ENCODE data around the gene MIAT.

The MIAT gene

DNA sequence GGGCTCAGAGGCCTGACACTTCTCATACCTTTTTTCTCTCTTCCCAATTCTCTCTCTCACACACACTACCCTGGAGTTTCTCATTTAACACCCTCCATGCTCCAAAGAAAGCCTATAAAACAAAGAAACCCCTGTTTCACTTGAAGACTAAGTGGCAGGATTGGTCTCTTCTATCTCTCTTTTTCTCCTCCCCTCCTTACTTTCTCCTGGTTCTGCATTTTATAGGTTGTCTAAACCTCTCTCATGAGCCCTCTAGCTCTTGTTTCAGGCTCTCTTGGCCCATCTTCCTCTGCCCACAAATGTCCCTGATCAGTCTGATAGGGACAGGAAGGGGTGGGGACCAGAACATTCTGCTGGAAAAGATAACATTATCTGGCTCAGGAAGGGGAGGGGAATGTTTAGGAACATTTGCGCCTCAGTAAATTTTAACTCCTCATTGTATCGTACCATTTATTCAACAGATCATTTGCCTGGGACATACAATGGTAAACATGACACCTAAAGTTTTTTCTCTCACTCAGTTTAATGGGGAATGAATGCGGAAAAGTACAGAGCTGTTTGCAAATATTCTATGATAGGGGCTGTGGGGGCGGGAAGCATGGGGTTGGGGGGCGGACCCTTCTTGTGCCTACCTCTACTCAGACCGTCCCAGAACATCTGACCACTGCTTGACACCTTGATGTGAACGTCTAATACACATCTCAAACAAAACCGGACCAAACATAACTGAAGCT, 24.8 kb upstream of the MIAT start:
- DNase-seq = no peak

DNA sequence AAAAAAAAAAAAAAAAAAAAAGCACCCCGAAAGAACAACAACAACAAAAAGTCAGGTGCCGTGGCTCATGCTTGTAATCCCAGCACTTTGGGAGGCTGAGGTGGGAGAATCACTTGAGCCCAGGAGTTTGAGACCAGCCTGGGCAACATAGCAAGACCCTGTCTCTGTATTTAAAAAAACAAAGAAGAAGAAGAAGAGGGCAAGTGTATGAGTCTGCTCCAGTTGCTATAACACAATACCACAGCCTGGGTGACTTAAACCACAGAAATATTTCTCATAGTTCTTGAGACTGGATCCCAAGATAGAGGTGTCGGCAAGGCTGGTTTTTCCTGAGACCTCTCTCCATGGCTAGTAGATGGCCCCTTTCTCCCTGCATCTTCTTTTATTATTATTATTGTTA, 23.2 kb upstream of the MIAT start:
- DNase-seq = no peak

DNA sequence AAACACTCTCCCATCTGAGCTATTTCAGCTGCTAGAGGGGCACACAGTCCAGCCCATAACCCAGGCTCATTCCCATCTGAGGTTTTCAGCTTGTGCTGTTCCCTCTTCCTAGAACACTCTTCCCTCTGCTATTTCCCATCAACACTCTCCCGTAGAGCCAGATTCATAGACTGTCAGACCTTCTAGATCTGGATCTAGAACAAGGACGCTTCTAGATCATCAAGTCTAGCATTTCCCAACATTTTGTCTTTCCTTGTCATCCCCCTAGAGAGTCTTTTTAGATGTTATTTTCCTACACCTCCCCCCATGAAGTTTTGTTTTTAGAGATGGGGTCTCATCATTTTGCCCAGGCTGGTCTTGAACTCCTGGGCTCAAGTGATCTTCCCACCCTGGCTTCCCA, 22.3 kb upstream of the MIAT start:
- DNase-seq = no peak

DNA sequence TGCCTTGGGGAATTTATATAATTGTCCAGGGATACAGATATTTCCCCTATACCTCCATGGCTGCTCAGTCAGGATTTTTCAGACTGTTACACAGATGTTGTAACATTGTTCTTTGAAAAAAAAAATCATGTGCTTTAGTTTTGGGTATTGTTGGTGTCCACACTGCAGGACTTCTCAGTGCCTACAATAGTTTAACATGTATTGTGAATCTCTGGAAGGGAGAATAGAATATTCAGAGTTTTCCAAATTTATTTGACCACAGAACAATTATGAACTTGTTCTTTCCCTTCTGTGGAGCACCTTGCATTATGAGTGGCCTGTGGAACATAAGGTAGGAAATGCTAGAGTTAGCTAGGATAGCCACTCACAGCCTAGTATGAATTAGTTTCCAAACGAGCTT, 21.1 kb upstream of the MIAT start:
- DNase-seq = no peak

DNA sequence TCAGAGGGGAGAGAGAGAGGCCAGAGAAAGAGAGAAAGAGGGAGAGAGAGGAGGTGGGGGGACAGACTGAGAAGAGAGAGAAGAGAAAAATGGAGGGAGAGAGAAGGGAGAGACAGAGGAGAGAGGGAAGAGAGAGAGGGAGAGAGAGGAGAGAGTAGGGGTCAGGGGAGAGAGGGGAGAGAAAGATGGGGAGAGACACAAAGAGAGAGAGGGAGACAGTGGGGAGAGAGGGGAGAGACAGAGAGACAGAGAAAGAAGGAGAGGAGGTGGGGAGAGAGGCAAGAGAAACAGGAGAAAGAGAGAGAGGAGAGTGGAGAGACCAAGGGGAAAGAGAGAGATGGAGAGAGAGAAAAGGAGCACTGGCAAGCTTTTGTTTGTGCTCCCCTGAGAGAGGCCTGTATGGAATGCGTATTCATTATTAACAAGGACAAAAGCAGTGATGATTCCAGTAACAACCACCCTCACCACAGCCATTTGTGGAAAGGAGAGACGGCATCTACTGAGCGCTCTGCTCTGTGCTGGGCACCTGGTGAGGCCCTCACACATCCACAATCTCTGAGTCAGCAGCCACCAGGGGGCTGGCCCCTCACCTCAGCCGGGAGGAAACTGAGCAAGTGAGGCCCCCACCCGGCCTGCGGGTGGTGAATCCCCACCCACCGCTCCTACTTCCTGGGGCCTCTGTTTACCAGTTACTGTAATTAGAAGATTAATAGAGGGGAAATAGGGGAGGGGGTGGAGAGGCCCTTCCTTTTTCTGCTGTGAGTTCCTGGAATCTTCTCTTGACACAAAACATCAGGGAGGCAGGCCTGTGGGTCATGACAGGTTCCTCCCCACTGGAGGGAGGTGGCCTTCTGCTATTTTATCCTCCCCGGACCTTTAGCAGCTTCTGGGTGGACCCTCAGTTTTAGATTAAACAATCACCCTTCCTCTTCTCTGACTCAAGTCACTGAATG, 14.6 kb upstream of the MIAT start:
- DNase-seq = peak; percentile 89

DNA sequence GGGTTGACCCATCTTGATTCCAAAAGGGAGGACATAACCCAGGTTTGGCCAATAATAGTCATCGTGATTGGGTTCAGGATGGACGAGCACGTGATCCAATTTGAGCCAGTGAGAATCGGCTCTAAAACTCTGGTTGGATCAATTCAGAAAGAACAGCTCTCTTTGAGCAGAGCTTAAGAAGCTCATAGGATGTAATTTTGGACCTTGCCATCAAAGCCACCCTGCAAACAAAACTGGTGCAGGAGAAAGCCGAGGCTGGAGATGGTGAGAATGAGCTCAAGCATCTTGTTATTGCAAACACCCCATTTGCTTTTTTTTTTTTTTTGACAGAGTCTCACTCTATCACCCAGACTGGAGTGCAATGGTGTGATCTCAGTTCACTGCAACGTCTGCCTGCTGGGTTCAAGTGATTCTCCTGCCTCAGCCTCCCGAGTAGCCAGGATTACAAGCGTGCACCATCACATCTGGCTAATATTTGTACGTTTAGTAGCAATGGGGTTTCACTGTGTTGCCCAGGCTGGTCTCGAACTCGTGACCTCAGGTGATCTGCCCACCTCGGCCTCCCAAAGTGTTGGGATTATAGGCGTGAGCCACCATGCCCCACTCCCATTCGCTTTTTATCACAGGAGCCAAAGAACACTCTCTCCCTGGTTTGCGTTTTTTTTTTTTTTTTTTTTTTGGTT, 13.8 kb upstream of the MIAT start:
- DNase-seq = no peak

DNA sequence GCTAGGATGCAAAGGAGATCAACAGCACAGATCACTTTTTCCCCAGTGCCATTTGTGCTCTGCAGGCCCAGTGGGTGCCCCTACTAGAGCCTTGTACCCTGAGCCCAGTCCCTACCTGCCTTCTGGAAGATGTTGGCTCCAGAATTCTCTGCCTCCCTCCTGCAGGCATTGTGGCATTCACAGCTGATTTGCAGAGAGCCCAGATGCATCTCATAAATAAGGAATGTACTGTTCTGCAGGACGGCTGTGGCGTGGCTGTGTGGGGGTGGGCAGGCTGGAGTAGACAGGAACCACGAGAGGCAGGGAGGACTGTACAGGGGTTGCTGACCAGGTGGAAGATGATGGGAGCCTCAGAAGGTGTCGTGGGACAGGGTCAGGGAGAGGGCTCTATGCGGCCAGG, 11.2 kb upstream of the MIAT start:
- DNase-seq = no peak

DNA sequence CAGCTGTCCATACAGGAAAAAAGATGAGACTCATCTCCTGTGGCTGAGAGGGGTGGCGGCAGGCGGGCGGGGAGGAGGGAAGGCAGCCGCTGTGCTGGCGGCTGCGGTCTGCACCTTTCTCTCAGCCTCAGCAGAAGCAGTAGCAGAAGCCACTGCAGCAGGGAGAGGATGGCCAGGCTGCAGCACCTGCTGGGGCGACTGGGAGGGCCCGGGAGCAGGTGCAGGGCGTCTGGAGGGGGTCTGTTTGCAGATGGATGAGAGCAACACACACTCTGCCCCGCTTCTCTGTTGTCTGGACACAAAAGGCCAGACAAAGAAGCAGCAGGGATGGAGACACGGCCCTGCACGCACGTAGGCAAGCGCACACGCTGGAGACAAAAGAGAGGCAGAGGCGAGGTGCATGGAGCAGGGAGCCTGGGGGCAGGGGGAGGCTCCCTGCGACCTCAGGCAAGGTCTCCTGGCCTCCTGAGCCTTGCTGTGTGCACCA, 9.3 kb upstream of the MIAT start:
- peak; percentile 55 for DNase-seq

DNA sequence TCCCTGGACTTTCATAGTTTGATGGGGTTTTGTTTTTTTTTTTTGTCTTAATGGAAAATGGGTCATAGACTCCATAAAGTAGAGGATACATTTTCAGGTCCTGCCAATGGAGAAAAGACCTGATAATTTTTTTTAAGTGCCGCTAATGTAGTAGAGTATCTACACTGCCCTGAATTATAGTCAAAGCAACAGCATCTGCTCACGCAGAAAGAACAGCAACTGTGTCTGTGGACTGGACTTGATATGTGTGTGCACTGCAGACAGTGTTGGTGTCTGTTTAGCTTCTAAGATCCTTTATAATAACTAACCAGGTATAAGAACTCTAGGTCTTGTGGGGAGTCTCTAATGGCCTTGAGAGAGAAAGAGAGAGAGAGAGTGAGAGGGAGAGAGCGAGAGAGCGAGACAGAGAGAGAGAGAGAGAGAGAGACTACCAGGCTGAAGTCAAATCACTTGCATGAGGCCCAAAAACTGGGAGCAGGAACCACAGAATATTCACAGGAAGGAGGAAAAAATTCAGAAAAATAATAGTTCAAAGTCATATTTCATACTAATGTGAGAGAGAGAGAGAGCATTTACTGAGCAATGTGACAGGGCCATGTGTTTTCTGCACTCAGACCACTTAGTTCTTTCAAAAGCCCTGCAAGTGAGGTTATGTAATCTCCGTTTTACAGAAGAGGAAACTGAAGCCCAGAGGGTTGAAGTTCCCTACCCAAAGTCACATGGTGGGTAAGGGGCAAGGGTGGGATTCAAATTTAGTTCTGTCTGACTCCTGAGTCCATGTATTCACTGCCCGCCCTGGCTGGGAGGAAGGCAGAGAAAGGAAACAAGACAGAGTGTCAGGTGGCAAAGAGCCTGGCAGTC, 8.6 kb upstream of the MIAT start:
- no peak for DNase-seq

DNA sequence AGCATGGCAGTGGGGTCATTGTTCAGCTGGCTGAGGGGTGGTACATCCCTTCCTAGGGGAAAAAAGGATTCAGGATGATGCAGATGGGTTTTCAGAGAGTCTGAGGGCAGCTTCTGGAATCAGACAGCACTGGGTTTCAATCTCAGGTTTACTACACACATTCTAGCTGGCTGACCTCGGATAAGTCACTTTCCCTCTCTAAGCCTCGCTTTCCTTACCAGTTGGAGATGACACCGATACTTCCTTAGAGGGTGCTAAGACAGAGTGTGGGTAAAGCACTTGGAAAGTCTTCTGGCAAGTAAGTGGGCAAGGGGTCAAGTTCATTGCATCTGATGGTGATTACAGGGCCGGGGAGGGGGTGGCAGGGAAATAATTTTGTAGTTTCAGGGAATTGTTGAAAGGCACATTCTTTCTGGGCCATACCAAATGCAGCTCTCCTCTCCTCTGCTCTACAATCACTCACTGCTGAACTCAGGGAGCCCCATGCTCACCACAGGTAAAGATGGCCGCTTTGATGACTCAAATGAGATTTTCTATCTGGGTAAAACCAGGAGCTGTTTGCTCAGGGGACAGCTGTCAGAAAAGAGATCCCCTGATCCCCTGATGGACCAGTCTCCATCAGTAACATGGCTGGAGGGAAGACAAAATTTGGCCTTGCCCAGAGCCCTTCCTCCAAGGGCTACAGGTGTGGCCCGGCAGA, 6.5 kb upstream of the MIAT start:
- no peak for DNase-seq

DNA sequence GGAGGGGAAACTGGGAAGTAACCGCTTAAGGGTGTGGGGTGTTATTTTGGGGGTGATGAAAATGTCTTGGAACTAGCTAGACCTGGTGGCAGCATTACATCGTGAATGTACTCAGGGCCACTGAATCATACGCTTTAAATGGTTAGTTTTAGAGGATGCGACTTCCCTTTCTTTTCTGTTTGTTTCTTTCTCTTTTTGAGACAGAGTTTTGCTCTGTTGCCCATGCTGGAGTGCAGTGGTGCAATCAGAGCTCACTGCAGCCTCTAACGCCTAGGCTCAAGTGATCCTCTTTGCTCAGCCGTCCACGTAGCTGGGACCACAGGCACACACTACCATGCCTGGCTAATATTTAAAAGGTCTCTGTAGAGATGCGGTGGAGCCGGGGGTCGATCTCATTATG, 5.6 kb upstream of the MIAT start:
- DNase-seq = no peak

DNA sequence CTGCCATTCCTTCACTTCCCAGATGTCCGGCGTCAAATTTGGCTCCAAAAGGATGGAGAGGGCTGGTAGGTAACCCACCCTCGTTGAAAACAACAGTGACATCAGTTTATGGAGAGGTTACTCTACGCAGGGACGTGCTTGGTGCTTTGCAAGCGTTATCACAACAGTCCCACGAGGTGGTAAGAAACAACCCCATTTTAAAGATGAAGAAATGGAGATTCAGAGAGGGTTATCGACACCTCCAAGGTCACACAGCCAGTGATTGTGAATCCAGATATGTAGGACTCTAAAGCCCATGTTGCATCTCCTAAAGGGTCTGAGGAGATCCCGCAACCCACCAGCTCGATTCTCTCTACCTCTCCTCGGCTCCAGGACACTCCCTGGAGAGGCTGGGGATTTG, 773 bp downstream of the MIAT start:
- no peak for DNase-seq

DNA sequence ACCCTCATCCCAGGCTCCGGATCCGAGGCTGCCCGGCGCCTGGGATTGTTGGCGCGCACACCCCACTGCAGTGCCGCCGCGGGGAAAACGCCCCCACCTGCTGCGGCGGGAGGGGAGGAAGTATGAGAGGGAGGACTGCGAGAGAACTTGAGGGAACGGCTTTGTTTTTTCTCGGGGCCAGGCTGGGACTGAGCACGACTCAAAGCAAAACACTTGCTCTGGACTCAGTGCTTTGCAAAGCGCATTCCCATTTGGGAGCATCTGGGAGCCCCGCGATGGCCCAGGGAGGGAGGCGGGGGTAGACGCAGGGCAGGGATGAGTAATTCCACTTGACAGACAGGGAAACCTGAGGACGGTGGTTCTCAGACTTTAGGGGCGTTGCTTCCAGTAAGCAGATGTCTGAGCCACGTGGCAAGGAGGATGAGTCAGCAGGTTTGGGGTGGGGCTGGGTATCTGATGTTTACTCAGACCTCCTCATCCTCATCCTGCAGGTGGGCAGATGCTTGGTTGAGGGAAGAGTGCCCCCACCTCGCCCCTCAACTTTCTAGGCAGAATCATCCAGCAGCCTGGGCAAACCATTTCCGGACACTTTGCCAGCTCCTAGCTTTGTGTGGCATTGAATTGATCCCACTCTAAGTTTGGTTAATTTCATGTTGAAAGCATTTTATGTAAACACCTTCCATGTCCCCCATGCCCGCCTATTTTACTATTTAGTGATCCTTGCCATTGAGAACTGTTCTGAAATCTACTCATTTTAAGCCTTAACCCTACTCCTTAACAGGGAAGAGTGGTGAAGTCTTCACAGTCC, 1.5 kb downstream of the MIAT start:
- peak; percentile 91 for DNase-seq

DNA sequence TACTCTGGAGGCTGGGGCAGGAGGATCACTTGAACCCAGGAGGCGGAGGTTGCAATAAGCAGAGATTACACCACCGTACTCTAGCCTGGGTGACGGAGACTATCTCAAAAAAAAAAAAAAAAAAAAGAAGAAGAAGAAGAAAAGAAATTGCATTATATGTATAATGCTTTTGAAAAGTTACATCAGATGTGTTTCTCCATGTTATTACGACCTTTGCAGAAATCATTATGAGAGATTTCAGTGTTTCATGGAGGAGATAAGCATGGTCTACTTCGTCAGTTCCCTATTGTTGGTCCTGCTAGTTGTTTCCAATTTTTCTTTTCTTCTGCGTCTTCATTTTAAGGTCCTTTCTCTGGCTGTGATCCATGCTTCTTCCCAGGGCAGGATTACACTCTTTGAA, 3.0 kb downstream of the MIAT start:
- DNase-seq = no peak

DNA sequence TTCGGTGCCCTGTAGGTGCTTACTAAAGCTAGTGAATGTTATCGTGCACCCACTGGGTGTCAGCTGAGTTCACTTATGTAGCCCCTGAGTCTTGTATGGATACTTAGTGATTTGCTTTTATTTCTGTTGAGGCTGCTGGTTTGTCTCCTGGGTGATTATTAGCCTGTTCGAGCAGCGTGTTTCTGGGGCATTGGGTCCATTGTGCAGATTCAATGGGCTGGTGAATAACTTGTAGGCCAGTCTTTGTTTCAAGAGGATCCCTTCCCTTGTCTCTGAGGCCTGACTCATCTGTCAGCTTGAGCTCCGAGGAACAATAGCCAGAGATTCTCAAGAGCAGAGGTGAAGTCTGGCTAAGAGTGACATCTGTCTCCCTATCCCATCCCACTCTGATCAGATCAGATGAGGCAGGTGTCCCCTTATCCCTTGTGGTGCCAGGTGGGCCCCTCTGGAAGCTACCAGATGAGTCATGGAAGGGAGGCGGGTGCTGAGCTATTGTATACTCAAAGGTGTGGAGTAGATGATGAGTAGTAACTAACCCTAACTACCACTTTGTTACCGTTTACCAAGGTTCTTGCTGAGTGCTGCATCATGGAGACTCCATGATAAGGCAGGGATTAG, 3.7 kb downstream of the MIAT start:
- DNase-seq = no peak

DNA sequence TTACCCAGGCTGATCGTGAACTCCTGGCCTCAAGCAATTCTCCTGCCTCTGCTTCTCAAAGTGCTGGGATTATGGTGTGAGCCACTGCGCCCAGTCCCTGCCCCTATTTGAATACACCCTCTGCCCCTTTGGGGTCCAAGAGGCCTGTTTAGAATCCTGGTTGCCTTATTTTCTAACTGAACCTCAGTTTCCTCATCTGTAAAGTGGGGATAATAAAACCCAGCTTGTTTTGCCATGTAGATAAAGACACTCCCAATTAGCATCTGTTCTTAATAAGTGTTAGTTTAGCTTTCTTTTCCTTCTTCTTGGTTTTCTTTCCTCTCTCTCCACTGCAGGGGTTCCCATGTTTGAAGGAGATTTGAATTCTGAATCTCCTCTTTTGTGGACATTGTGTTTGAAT, 4.8 kb downstream of the MIAT start:
- no peak for DNase-seq

DNA sequence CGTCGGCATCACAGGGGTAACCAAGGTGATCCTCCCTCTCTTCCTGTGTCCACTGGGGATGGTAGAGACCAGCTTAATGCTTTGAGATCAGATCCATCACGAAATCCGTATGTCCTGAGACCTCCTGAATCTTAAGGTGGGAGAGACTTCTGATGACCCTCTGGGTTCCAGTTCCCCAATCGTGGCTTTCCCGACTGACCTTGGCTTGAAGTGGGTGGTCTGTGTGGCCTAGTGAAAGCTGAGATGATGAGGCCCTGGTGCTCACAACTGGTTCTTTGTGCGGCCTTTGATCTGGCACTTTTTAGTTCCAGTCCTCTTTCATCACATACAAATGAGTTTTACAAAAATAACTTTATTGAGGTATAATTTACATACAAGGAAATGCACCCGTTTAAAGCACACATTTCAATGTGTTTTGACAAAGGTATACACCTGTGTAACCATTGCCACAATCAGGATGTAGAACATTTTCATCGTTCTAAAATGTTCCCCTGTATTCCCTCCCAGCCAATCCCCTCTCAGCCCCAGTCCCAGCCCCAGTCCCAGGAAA, 6.1 kb downstream of the MIAT start:
- DNase-seq = no peak

DNA sequence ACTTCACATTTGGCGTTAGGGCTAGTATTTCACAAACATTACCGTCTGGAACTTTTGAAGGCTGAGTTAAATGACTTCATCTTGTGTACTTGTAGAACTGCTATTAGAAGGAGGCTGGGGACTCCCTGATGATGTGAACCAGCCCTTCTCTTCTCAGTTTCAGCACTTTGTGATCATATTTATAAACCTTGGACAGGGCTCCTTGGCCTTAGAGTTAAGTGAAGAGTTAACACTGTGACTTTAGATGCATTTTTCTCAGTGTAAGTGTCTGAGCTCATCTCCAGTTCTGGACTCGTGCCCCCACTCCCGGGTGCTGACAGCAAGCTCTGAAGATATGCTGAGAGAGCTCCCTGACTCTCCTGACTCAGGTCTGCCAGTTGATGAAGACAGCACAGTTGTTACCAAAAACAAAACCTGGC, 8.4 kb downstream of the MIAT start:
- no peak for DNase-seq

DNA sequence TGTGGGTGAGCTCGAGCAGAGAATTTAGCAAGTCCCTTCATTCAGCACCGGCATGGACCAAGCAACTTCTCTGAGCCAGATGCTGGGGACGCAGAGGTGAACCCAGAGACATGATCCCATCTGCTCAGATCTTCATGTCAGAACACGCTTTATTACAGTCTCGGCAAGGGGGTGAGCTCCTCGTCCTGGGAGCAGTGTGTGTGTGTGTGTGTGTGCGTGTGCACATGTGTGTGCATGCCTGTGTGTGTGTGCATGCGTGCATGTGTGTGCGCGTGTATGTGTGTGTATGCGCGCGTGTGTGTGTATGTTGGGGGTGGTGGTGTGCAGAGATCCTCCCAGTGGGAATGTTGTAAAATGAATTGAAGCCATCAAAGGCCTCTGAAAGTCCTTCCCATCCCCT, 9.8 kb downstream of the MIAT start:
- no peak for DNase-seq

DNA sequence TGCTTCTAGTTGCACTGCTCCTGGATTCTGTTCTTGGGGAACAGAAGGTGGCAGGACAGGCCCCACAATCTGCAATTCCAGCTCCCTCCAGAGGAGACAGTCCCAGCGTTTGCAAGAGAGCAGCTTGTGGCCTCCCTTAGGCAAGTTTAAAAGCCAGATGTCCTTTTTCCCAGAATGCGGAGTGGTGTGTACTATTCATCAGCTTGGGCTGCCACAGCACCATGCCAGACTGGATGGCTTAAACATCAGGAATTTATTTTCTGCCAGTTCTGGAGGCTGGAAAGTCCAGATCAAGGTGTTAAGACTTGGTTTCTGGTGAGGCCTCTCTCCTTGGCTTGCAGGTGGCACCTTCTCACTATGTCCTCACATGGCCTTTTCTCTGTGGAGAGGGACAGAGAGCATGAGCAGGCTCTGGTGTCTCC, 11.7 kb downstream of the MIAT start:
- peak; percentile 25 for DNase-seq

Data from stimulated activated CD4-positive, alpha-beta T cell treated with anti-CD3 and anti-CD28 coated beads, Interleukin-15, amount 100 ng/mL, for 24 hours (primary cell).